Measurements from ENCODE around the gene POGZ. TPM values are rescaled to one million over a fixed set of nuclear protein-coding genes. Genes with fewer than 3 reads are reported as not detected.
A peak's percentile ranks its signal among the peaks of the same experiment; 100 is the strongest.

POGZ gene
- total RNA-seq, 4 donors from 2014 or later, result 16.1 to 45.6 (median 30.4) TPM

- H3K27me3 ChIP-seq, result no peaks in the 10 kb centered on the region
- intact Hi-C loops (cut with DNase I), result no loop called here
- no peaks in the 10 kb centered on the region for H3K36me3 ChIP-seq
- peak overlapping the region; percentile 47 to 79 (median 65) for H3K4me3 ChIP-seq
- no peaks in the 10 kb centered on the region for H3K9me3 ChIP-seq
- H3K4me1 ChIP-seq, result peaks cover 0 to 16% (median 3%) of the 10 kb centered on the region in 3 donors
- DNase-seq, result no peak
- peak overlapping the region; percentile 63 to 86 (median 83) for H3K27ac ChIP-seq
- TF ChIP-seq CTCF (IDR thresholded peaks at IDR 0.05) (no peak), POLR2A (IDR thresholded peaks at IDR 0.05) (no peak)
- 7 to 14% methylated on average over 10 to 17 of the region's 36 CpGs for WGBS, 2 donors
Measured at GRCh38 chr1:151472856-151473731, 13.8 kb upstream of the POGZ start.

GRCh38 chr1:151465026-151465425 lies 5.7 kb upstream of the POGZ start:
- H3K27me3 ChIP-seq, result no peaks in the 10 kb centered on the region
- no peaks in the 10 kb centered on the region for H3K36me3 ChIP-seq
- no peak for DNase-seq
- H3K4me3 ChIP-seq, result no peak overlapping the region
- TF ChIP-seq CTCF (IDR thresholded peaks at IDR 0.05) (no peak), POLR2A (IDR thresholded peaks at IDR 0.05) (no peak)
- intact Hi-C loops (cut with DNase I), result no loop called here
- H3K4me1 ChIP-seq, result no peaks in the 10 kb centered on the region
- no peaks in the 10 kb centered on the region for H3K9me3 ChIP-seq
- 33 to 50% methylated on average over 1 of the region's 1 CpG for WGBS, 2 donors
- no peak overlapping the region for H3K27ac ChIP-seq

GRCh38 chr1:151461694-151462093 lies 2.4 kb upstream of the POGZ start:
- intact Hi-C loops (cut with DNase I), result no loop called here
- Histone ChIP-seq H3K36me3 (no peaks in the 10 kb centered on the region), H3K4me3 (no peak overlapping the region), H3K27me3 (no peaks in the 10 kb centered on the region), H3K9me3 (no peaks in the 10 kb centered on the region), H3K4me1 (peaks cover 5 to 17% (median 11%) of the 10 kb centered on the region in 3 donors), H3K27ac (no peak overlapping the region)
- WGBS, 2 donors, result 70 to 81% methylated on average over 5 of the region's 5 CpGs
- no peak for DNase-seq
- TF ChIP-seq POLR2A (IDR thresholded peaks at IDR 0.05), result no peak
- TF ChIP-seq CTCF (IDR thresholded peaks at IDR 0.05), result no peak

- peak overlapping the region; percentile 78 to 98 (median 88) for H3K4me3 ChIP-seq
- peak overlapping the region; percentile 97 to 99 (median 98) for H3K27ac ChIP-seq
- no CpG with 5 or more reads among the region's 77 CpGs for WGBS, 2 donors
- peaks cover 9 to 46% (median 23%) of the 10 kb centered on the region in 3 donors for H3K4me1 ChIP-seq
- DNase-seq, result no peak
- H3K27me3 ChIP-seq, result no peaks in the 10 kb centered on the region
- peaks cover 0 to under 1% (median 0%) of the 10 kb centered on the region in 3 donors for H3K36me3 ChIP-seq
- TF ChIP-seq POLR2A (IDR thresholded peaks at IDR 0.05), result no peak
- TF ChIP-seq CTCF (IDR thresholded peaks at IDR 0.05), result no peak
- H3K9me3 ChIP-seq, result no peaks in the 10 kb centered on the region
- intact Hi-C loops (cut with DNase I), result no loop called here
Measured at GRCh38 chr1:151458802-151459330, 428 bp downstream of the POGZ start.

Measured in esophagus squamous epithelium (tissue), 5 donors.